Gastrocnemius medialis (tissue), 4 donors: ENCODE data around the gene NHERF1.

Experiments
- POLR2A ChIP-seq, 2 donors: fragments of 450-650 bp; IDR thresholded peaks; one replicate each; pipeline ENCODE4 v1.6.1; 2017; ENCODE audit warnings: antibody characterized with exemption in 2 of 2, mild to moderate bottlenecking in 2 of 2, moderate library complexity in 2 of 2
- TF ChIP-seq, protein P1 (sequence below), 5 experiments: fragments of 450-650 bp in 3 of 5; fragments of 200-600 bp in 2 of 5; sonication (generic) in 2 of 5; IDR thresholded peaks in 4 of 5; conservative IDR thresholded peaks in 1 of 5; 1 replicate in 4 of 5; 2 replicates in 1 of 5; pipeline ENCODE4 v1.5.1; 2016 to 2019; ENCODE audit warnings: antibody characterized with exemption in 5 of 5, mild to moderate bottlenecking in 3 of 5, moderate library complexity in 3 of 5

- TF ChIP-seq, protein P1, sequence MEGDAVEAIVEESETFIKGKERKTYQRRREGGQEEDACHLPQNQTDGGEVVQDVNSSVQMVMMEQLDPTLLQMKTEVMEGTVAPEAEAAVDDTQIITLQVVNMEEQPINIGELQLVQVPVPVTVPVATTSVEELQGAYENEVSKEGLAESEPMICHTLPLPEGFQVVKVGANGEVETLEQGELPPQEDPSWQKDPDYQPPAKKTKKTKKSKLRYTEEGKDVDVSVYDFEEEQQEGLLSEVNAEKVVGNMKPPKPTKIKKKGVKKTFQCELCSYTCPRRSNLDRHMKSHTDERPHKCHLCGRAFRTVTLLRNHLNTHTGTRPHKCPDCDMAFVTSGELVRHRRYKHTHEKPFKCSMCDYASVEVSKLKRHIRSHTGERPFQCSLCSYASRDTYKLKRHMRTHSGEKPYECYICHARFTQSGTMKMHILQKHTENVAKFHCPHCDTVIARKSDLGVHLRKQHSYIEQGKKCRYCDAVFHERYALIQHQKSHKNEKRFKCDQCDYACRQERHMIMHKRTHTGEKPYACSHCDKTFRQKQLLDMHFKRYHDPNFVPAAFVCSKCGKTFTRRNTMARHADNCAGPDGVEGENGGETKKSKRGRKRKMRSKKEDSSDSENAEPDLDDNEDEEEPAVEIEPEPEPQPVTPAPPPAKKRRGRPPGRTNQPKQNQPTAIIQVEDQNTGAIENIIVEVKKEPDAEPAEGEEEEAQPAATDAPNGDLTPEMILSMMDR (IDR thresholded peaks at IDR 0.05 in 4 of 5, conservative IDR thresholded peaks at IDR 0.05 in 1 of 5) = no peak
- no peak for TF ChIP-seq POLR2A (IDR thresholded peaks at IDR 0.05)
Measured at GRCh38 chr17:74761931-74762330, 13.5 kb downstream of the NHERF1 start.
